ENCODE data around the gene ABHD5.

GRCh38 chr3:43748179-43748578 lies 57.4 kb downstream of the ABHD5 start:
- 0 out of 2 replicates have a peak, but pooled peaks have one; percentile 12 for TF ChIP-seq CTCF (conservative IDR thresholded peaks at IDR 0.05; ENCODE audit: low read depth, low read length)
- TF ChIP-seq EZH2phosphoT487 (IDR thresholded peaks at IDR 0.05; ENCODE audit: borderline replicate concordance, low read length) = no peak
